Activated T-helper 1 cell treated with anti-CD3 and anti-CD28 coated beads, Interleukin-12 subunit alpha, Interleukin-12 subunit beta, Interleukin-2, Interleukin-4 antibody, amounts not matched to agents 30 ng/mL and 10 ng/mL and 1 ng/mL, durations not matched to agents 14 hours and 24 hours and 36 hours (primary cell): ENCODE measurements around the gene DYNLT1. TPM values are rescaled to one million over a fixed set of nuclear protein-coding genes. Genes with fewer than 3 reads are reported as not detected.
"Not testable (repeated sequence)": the region's sequence is repeated elsewhere in the genome, so short reads cannot be mapped to it uniquely, and the experiment has no call there.

Experiments used
- DNase-seq: peaks from one replicate; pipeline ENCODE4 v3.0.0; 2021; ENCODE audit warnings: low spot score
- H3K27ac Mint-ChIP-seq: one replicate; pipeline ENCODE4 v1.8.0; 2021; ENCODE audit warnings: mild to moderate bottlenecking, mixed read lengths
- H3K27me3 Mint-ChIP-seq: one replicate; pipeline ENCODE4 v1.8.0; 2022; ENCODE audit warnings: mild to moderate bottlenecking, moderate library complexity, mixed read lengths; ENCODE audit not compliant: insufficient read depth
- H3K36me3 Mint-ChIP-seq: one replicate; pipeline ENCODE4 v1.8.0; 2021; ENCODE audit warnings: low read depth, mixed read lengths
- H3K4me1 Mint-ChIP-seq: one replicate; pipeline ENCODE4 v1.8.0; 2021; ENCODE audit warnings: low read depth, mixed read lengths
- H3K4me3 Mint-ChIP-seq: one replicate; pipeline ENCODE4 v1.8.0; 2021; ENCODE audit warnings: mild to moderate bottlenecking, moderate library complexity, mixed read lengths
- H3K9me3 Mint-ChIP-seq: one replicate; pipeline ENCODE4 v1.8.0; 2021; ENCODE audit warnings: mixed read lengths
- intact Hi-C: fragments of 100-400 bp; cut with micrococcal nuclease; formaldehyde crosslinking; loops from one replicate; pipeline ENCODE4 v1.15.1; 2024
- total RNA-seq: library from RNA; stranded (reverse); gene quantifications from 2 replicates; pipeline ENCODE4 v1.2.3, GENCODE V29; 2022

The DYNLT1 gene
- total RNA-seq, 1 donor from 2014 or later, result 103 TPM

DNA sequence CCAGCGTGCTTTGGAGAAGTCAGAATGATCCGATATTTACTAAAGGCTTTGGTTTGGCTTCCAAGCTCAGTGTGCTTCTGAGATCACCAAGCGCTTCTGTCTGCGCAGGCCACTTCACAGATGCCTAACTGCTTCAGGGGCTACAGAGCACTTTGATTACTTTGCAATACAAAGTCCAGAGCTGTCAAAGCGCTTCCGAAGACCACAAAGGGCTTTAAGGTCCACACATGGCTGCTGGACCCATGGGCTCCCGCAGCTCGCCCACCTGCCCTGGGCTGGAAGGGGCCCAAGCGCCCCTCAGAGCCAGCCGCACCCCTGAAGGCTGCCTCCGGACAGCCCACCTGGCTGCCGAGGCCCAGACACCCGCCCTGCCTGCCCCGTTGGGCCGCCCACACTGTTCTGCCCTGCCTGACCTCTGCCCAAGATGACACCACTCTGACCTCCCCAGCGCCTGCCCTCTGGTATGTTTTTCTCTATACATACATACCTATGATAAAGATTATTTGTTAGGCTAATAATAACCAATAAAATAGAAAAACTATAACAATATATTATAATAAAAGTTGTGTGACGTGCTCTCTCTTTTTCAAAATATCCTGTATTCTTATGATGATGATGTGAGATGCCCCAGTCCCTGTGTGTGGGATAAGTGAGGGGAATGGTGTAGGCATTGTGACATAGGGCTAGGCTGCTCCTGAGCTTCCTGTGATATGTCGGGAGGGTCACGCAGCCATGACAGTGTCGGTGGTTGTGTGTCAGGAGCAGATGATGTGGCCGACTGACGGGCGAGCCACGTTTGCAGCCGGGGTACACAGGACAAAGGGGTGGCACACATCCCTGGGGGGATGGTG lies 22.6 kb downstream of the DYNLT1 start:
- Mint-ChIP-seq H3K27ac (no peak overlapping the region), H3K36me3 (peaks cover 44% of the 10 kb centered on the region), H3K27me3 (no peaks in the 10 kb centered on the region), H3K9me3 (no peaks in the 10 kb centered on the region), H3K4me3 (no peak overlapping the region), H3K4me1 (peaks cover 6% of the 10 kb centered on the region)
- intact Hi-C loops, result no loop called here
- DNase-seq, result no peak

DNA sequence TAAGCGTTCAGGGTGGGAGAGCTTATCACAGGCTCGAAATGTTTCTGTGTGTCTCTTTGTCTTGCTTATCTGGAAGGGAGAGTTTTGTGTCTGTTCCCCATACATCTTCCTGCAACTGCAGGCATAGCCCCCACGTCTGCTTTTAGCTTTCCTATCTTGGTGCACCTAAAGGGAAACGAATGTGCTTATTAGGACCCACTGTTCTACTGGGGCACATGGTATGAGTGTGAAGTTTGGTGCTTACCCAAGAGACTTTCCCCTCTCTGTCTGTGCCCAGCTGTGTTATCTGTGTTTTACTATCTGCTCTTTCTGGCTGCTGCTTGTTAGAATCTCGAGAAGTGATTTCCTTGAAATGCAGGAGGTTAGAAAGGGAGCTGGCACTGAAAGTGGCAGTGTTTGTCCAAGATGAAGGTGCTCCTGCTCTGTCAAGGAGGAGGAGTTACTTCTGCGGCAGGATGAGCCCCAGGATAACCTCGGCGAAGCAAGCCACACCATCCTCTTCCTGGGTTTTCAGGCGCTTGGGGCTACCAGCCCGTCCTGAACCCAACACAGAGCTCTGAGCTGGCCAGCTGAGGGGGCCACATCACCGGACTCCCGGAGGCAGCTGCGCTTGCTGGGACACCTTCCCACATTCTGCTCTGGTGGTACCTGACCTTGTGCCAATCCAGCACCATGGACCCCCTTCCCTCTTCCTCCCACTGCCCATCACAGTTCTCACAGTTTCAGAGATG lies 23.4 kb downstream of the DYNLT1 start:
- no peak for DNase-seq
- peaks cover 6% of the 10 kb centered on the region for H3K4me1 Mint-ChIP-seq
- H3K27ac Mint-ChIP-seq, result no peak overlapping the region
- H3K9me3 Mint-ChIP-seq, result no peaks in the 10 kb centered on the region
- peaks cover 46% of the 10 kb centered on the region for H3K36me3 Mint-ChIP-seq
- intact Hi-C loops, result no loop called here
- no peak overlapping the region for H3K4me3 Mint-ChIP-seq
- no peaks in the 10 kb centered on the region for H3K27me3 Mint-ChIP-seq

DNA sequence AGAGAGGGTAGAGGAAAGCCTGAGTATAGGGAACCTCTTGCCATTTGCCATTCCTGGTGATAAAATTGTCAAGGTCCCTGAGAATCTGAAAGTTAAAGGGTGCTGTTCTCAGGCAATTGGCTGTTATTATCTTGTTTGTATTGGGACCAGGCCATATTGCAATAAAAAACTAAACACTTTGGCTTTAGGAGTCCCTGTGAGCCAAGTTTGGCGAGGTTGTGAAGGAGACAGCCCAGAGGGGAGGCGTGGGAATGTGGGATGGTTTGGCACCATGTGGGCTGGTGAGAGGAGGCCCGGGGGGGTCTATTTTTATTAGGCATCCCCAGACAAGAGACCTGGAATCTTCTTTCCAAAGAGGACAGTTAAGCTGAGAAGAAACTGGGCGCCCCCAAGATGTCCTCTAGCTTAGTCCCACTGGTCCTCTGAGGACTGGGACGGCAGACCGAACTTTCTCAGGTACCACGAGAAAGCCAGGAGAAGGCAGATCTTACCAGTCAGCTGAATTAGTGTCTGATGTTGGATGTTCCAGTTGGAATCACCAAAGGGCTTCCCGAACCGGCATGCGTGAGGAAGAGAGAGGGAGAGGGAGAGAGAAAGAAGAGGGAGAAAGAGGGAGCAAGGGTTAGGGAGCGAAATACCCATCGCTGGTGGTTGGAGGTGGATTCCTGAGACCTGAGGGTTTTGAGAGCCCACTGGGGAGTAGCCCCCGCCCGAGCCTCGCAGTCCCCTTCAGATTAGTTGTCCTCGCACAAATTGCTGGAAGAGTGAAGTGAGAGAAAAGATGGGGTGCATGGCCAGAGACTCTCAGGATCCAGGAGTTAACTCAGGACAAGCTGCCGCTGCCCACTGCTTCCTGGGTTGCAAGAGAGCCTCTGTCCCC lies 24.4 kb downstream of the DYNLT1 start:
- Mint-ChIP-seq H3K4me1 (peaks cover 6% of the 10 kb centered on the region), H3K27me3 (no peaks in the 10 kb centered on the region), H3K9me3 (no peaks in the 10 kb centered on the region), H3K36me3 (peaks cover 43% of the 10 kb centered on the region), H3K4me3 (no peak overlapping the region), H3K27ac (no peak overlapping the region)
- DNase-seq, result no peak
- intact Hi-C loops, result no loop called here

DNA sequence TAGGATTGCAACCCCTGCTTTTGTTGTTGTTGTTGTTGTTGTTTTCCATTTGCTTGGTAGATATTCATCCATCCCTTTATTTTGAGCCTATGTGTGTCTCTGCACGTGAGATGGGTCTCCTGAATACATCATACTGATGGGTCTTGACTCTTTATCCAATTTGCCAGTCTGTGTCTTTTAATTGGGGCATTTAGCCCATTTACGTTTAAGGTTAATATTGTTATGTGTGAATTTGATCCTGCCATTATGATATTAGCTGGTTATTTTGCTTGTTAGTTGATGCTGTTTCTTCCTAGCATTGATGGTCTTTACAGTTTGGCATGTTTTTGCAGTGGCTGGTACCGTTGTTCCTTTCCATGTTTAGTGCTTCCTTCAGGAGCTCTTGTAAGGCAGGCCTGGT lies 26.3 kb downstream of the DYNLT1 start:
- intact Hi-C loops, H3K27ac Mint-ChIP-seq, H3K27me3 Mint-ChIP-seq, H3K4me1 Mint-ChIP-seq, DNase-seq, H3K9me3 Mint-ChIP-seq, H3K4me3 Mint-ChIP-seq: not testable (repeated sequence)
- H3K36me3 Mint-ChIP-seq, result peaks cover 51% of the 10 kb centered on the region

DNA sequence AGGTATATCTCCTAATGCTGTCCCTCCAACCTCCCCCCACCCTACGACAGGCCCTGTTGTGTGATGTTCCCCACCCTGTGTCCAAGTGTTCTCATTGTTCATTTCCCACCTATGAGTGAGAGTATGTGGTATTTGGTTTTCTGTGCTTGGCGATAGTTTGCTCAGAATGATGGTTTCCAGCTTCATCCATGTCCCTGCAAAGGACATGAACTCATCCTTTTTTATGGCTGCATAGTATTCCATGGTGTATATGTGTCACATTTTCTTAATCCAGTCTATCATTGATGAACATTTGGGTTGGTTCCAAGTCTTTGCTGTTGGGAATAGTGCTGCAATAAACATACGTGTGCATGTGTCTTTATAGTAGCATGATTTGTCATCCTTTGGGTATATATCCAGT lies 29.9 kb downstream of the DYNLT1 start:
- H3K27ac Mint-ChIP-seq, DNase-seq, H3K27me3 Mint-ChIP-seq, intact Hi-C loops, H3K9me3 Mint-ChIP-seq, H3K4me3 Mint-ChIP-seq, H3K4me1 Mint-ChIP-seq: not testable (repeated sequence)
- peaks cover 61% of the 10 kb centered on the region for H3K36me3 Mint-ChIP-seq

DNA sequence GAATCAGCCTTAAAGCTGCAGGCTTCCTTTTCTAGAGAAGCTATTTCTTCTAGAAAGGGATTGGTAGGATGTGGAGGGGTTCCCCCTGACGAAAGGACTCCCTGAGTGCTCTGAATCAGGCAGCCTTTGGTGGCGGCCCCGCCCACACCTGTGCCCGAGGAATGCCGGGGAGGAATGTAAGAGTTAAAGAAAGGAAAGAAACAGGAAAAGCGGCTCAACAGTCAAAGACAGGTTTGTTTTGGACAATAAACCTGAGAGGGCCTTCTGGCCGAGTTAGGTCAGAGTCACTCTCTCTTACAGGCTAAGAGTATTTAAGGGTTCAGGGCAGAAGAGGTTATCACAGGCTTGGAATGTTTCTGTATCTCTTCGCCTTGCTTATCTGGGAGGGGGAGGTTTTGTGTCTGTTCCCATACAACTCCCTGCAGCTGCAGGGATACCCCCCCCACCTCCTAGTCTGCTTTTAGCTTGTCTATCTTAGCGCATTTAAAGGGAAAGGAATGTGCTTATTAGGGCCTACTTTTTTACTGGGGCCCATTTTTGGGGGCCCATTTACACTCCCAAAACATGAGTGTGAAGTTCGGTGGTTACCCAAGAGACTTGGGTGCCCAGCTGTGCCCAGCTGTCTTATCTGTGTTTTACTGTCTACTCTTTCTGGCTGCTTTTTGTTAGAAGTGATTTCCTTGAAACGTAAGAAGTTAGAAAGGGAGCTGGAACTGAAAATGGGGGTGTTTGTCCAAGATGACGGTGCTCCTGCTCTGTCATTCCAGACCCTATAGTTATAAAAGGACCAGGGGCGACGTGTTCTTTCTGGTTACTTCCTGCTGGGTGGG lies 32.8 kb downstream of the DYNLT1 start:
- no peaks in the 10 kb centered on the region for H3K27me3 Mint-ChIP-seq
- H3K9me3 Mint-ChIP-seq, result no peaks in the 10 kb centered on the region
- no peak overlapping the region for H3K4me3 Mint-ChIP-seq
- intact Hi-C loops, result no loop called here
- H3K4me1 Mint-ChIP-seq, result no peaks in the 10 kb centered on the region
- no peak for DNase-seq
- H3K27ac Mint-ChIP-seq, result no peak overlapping the region
- H3K36me3 Mint-ChIP-seq, result peaks cover 46% of the 10 kb centered on the region

DNA sequence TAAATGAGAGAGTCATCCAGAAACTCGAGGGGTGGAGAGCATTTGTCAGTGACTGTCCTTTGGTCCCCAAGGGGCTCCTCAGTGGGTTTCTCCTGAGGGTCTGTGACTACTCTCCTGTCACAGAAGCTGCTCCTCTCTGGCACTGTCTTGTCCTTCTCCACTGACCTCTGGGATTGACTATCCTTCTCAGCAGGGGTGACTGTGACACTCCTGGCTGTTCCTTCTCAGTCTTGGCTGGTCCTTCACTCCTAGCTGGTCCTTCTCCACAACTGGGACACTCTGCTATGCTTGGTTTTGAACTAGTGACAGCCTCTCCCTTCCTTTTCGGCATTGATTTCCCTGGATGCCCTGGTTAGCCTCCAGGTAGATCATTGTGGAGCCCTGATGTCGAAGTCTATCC lies 33.5 kb downstream of the DYNLT1 start:
- Mint-ChIP-seq H3K27me3 (no peaks in the 10 kb centered on the region), H3K27ac (no peak overlapping the region), H3K36me3 (peaks cover 41% of the 10 kb centered on the region), H3K9me3 (no peaks in the 10 kb centered on the region), H3K4me3 (no peak overlapping the region), H3K4me1 (peaks cover under 1% of the 10 kb centered on the region)
- no peak for DNase-seq
- intact Hi-C loops, result no loop called here

DNA sequence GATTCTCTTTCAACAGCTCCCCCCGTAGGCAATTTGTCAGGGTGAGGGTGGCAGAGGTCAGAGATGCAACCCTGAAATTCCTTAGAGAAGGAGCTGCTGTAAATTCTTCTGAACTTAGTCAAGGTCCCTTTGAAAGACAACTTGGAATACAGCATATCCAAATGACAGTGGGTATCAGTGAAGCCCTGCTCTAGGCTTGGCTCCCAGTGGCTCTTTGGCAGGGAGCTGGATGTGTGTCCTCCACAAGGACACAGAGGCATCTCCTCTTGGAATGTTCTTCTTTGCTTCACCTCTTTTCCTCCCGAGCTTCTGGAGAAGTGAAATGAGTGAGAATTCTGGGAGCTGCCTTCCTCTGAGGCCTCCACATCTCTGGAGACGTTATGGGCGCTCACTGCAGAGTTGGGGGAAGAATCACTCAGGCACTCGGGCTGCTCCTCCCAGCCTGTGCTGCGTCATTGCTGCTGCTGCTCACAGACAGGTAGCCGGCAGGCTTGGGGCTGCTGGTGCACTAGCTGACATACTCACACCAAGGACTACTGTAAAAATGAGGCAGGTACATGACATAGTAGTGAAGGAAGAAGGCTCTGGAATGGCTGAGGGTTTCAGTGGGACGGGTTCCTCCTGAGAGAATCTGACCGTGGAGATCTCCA lies 34.1 kb downstream of the DYNLT1 start:
- Mint-ChIP-seq H3K4me3 (no peak overlapping the region), H3K9me3 (no peaks in the 10 kb centered on the region), H3K27me3 (no peaks in the 10 kb centered on the region), H3K27ac (no peak overlapping the region), H3K4me1 (peaks cover 7% of the 10 kb centered on the region), H3K36me3 (peaks cover 45% of the 10 kb centered on the region)
- no peak for DNase-seq
- intact Hi-C loops, result no loop called here

DNA sequence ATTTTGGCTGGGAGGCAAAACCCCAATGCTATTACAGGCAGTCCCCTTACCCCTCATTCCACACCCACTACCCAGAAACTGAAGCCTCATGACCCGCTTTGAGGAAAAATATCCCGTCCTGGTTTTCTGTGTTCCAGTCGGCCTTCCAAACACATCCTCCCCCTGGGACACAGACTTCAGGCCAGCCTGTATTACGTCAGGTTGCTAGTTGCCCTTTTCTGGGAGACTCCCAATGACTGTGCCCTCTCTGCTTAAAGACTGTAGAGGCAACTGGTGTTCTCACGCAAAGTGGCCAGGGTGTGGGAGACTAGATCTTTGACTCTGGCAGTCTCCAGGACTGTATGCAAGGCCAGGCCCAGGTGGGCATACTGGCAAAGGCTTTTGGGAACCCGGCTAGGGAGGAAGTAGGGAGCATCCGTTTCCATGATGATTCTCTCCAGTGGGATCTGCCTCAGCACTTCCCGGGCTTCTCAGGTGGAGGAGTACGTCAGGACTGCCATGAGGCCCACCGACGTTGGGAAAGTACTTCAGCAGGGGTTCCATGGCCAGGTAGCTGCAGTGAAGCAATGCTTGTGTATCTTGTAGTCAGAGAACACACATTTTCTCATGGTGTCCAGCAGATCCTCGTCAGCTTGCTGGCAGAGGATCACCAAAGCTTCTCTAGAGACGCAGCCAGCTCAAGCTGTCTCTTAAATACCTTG lies 34.9 kb downstream of the DYNLT1 start:
- Mint-ChIP-seq H3K4me3 (no peak overlapping the region), H3K27me3 (no peaks in the 10 kb centered on the region), H3K36me3 (peaks cover 41% of the 10 kb centered on the region), H3K9me3 (no peaks in the 10 kb centered on the region), H3K27ac (no peak overlapping the region), H3K4me1 (peaks cover 10% of the 10 kb centered on the region)
- DNase-seq, result no peak
- intact Hi-C loops, result no loop called here

DNA sequence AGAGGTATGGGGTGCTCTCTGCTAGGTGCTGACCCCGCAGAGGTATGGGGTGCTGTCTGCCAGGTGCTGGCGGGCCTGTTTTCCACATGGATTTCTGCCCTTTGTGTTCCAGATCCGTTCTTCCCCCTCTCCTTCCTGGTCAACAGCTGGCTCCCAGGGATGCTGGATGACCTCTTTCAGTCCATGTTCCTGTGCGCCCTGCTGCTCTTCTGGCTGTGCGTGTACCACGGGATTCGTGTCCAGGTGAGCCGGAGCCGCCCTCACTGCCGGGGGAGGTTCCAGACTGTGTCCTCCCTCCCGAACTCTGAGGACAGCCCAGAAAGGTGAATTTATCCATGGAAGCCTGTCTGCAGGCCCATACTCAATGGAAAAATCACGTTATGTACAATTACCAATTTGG lies 36.3 kb downstream of the DYNLT1 start:
- H3K36me3 Mint-ChIP-seq, result peaks cover 38% of the 10 kb centered on the region
- intact Hi-C loops, result no loop called here
- H3K27me3 Mint-ChIP-seq, result no peaks in the 10 kb centered on the region
- peaks cover 10% of the 10 kb centered on the region for H3K4me1 Mint-ChIP-seq
- no peak for DNase-seq
- H3K9me3 Mint-ChIP-seq, result no peaks in the 10 kb centered on the region
- no peak overlapping the region for H3K4me3 Mint-ChIP-seq
- no peak overlapping the region for H3K27ac Mint-ChIP-seq

DNA sequence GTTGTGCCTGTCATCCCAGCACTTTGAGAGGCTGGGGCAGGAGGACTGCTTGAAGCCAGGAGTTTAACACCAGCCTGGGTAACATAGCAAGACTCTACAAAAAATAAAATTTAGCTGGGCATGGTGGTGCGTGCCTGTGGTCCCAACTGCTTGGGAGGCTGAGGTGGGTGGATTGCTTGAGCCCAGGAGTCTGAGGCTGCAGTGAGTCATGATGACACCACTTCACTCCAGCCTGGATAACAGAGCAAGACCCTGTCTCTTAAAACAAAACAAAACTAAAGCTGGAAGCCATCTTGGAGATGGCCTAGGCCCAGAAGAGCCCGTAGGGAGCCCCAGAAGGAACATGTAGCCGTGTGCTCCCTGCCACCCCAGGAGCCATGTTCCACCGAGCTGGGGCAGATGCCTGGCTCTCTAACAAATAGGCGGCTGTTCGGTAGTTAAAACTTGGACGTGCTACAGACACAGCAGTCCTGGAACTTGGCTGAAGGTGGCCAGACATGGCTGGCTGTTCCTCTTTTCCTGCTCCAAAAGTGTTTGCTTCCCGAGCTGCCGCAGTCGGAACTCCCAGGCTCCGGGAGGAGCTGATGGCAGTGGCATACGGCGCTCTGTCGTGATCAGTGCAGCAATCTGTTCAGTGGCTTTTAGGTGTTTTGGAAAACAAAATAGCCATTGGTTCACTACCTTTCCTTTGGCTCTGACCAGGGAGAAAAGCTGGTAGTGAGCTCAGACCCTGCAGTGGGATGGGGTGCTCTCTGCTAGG lies 37.0 kb downstream of the DYNLT1 start:
- Mint-ChIP-seq H3K36me3 (peaks cover 36% of the 10 kb centered on the region), H3K4me1 (peaks cover 10% of the 10 kb centered on the region), H3K9me3 (no peaks in the 10 kb centered on the region), H3K27ac (no peak overlapping the region), H3K27me3 (no peaks in the 10 kb centered on the region), H3K4me3 (no peak overlapping the region)
- DNase-seq, result no peak
- intact Hi-C loops, result no loop called here
